22Rv1 (cell line): ENCODE data around the gene ANK3.

Source experiments
- H3K27ac ChIP-seq: fragments of 450-650 bp; 2 replicates; pipeline ENCODE4 v1.5.1; 2017
- ZFX ChIP-seq: fragments of 450-650 bp; IDR thresholded peaks from 2 replicates; pipeline ENCODE4 v1.6.1; 2017; ENCODE audit warnings: antibody characterized with exemption, borderline replicate concordance
- TF ChIP-seq, protein P1 (sequence below): fragments of 450-650 bp; IDR thresholded peaks from 2 replicates; pipeline ENCODE4 v1.5.1; 2017; ENCODE audit warnings: mild to moderate bottlenecking

Gene ANK3

GRCh38 chr10:60098677-60099601 lies 290.7 kb downstream of the ANK3 start:
- TF ChIP-seq ZFX: no peak
- TF ChIP-seq, protein P1, sequence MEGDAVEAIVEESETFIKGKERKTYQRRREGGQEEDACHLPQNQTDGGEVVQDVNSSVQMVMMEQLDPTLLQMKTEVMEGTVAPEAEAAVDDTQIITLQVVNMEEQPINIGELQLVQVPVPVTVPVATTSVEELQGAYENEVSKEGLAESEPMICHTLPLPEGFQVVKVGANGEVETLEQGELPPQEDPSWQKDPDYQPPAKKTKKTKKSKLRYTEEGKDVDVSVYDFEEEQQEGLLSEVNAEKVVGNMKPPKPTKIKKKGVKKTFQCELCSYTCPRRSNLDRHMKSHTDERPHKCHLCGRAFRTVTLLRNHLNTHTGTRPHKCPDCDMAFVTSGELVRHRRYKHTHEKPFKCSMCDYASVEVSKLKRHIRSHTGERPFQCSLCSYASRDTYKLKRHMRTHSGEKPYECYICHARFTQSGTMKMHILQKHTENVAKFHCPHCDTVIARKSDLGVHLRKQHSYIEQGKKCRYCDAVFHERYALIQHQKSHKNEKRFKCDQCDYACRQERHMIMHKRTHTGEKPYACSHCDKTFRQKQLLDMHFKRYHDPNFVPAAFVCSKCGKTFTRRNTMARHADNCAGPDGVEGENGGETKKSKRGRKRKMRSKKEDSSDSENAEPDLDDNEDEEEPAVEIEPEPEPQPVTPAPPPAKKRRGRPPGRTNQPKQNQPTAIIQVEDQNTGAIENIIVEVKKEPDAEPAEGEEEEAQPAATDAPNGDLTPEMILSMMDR: peak; percentile 64
- H3K27ac ChIP-seq: no peak overlapping the region; the same call in 1 of the 2 replicates

- H3K27ac ChIP-seq: no peak overlapping the region
- no peak for TF ChIP-seq ZFX
- TF ChIP-seq, protein P1: no peak
Measured at GRCh38 chr10:60096761-60097513, 292.7 kb downstream of the ANK3 start.

GRCh38 chr10:60093317-60093716 lies 296.4 kb downstream of the ANK3 start:
- TF ChIP-seq, protein P1: no peak
- no peak for TF ChIP-seq ZFX
- no peak overlapping the region for H3K27ac ChIP-seq

DNA sequence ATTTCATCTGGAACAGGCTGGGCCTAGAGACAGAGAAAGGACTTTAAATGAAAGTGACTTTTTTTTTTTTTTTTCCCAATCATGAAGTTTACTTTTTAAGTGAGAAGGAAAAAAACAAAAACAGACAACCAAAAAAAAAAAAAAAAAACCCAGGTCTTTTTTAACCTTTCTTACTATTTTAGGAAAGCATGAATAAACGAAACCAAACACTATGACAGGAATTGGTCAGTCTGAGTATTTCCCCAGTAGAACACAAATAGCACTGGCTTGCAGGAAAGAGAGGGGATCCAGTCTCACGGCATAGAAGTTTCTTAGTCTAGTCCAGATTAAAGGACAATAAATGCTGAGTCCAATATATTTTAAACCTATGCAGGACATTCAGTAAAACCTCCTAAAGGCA lies 302.8 kb downstream of the ANK3 start:
- TF ChIP-seq ZFX: no peak
- TF ChIP-seq, protein P1: no peak
- no peak overlapping the region for H3K27ac ChIP-seq

GRCh38 chr10:60086421-60086820 lies 303.3 kb downstream of the ANK3 start:
- H3K27ac ChIP-seq: no peak overlapping the region
- TF ChIP-seq, protein P1: no peak
- no peak for TF ChIP-seq ZFX

- no peak overlapping the region for H3K27ac ChIP-seq
- TF ChIP-seq ZFX: no peak
- TF ChIP-seq, protein P1: no peak
Measured at GRCh38 chr10:60082744-60083344, 306.8 kb downstream of the ANK3 start.
